HepG2 (cell line): ENCODE measurements around the gene B4GALT2. TPM values are rescaled to one million over a fixed set of nuclear protein-coding genes. Genes with fewer than 3 reads are reported as not detected.
A peak's percentile ranks its signal among the peaks of the same experiment; 100 is the strongest.

Experiments used
- ATAC-seq: fragments of 200-7000 bp; cut with Tn5 transposase; 3 replicates; pipeline ENCODE4 v1.9.1; 2020; ENCODE audit warnings: mild to moderate bottlenecking, moderate library complexity
- BruUV-seq: library from RNA; stranded (reverse); fragments of 400-500 nt; replicated peaks from 2 replicates; lab custom pipeline; 2021; lab: Mats Ljungman, UMichigan
- CTCF ChIA-PET: fragments of 300-600 bp; formaldehyde crosslinking; extraction: SDS; loops from one replicate; lab custom pipeline; 2021; ENCODE audit warnings: low total read pairs, inconsistent platforms, low intra/inter-chr PET ratio; lab: Yijun Ruan, JAX
- POLR2A ChIA-PET: fragments of 350-600 bp; sonication (Branson Sonifier 250); formaldehyde crosslinking; loops from one replicate; lab custom pipeline; 2020; ENCODE audit warnings: antibody characterized with exemption, inconsistent platforms; lab: Yijun Ruan, JAX
- DNase-seq: peaks from one replicate; pipeline ENCODE4 v3.0.0-alpha.2; 2015; ENCODE audit warnings: low spot score
- FAIRE-seq: peaks from 3 replicates; lab custom pipeline; 2011; peaks lifted over from hg19 to GRCh38; lab: Jason Lieb, UNC
- H2AFZ ChIP-seq: one replicate; pipeline ENCODE4 v1.6.1; 2011; ENCODE audit warnings: low read length, inconsistent platforms
- H3K27ac ChIP-seq: fragments of 300-600 bp; 3 replicates; pipeline ENCODE4 v1.8.0; 2011; ENCODE audit warnings: mixed run types, mild to moderate bottlenecking, mixed read lengths, low read length, inconsistent platforms; ENCODE audit not compliant: insufficient read depth; ENCODE audit errors: extremely low read length
- H3K27me3 ChIP-seq, 2 experiments: fragments of 200-600 bp in 1 of 2; 2 replicates in 1 of 2; 3 replicates in 1 of 2; pipeline versions ENCODE4 v1.6.0 to v1.8.0; 2011; ENCODE audit warnings: low read length in 2 of 2, mild to moderate bottlenecking in 2 of 2, moderate library complexity in 2 of 2, inconsistent platforms in 1 of 2; ENCODE audit not compliant: insufficient read depth in 2 of 2, control insufficient read depth in 1 of 2
- H3K36me3 ChIP-seq, 2 experiments: fragments of 200-600 bp in 1 of 2; replicated peaks in 1 of 2; 2 replicates in 1 of 2; 3 replicates in 1 of 2; pipeline versions ENCODE4 v1.5.1 to v1.8.0; 2011; ENCODE audit warnings: low read length in 2 of 2, inconsistent platforms in 1 of 2; ENCODE audit not compliant: insufficient read depth in 2 of 2, control insufficient read depth in 1 of 2
- H3K4me1 ChIP-seq: 2 replicates; pipeline ENCODE4 v1.5.1; 2012; ENCODE audit warnings: low read length, inconsistent platforms; ENCODE audit not compliant: insufficient read depth
- H3K4me2 ChIP-seq: 2 replicates; pipeline ENCODE4 v1.6.0; 2011; ENCODE audit warnings: low read depth, low read length, inconsistent platforms
- H3K4me3 ChIP-seq, 3 experiments: fragments of 200-600 bp in 1 of 3; sonication (generic), shearing (Covaris generic) in 1 of 3; replicated peaks in 1 of 3; 2 replicates each; pipeline ENCODE4 v1.5.1; 2011 to 2016; ENCODE audit warnings: low read length in 3 of 3, inconsistent platforms in 2 of 3, low read depth in 2 of 3, mild to moderate bottlenecking in 2 of 3, control low read depth in 1 of 3, mixed read lengths in 1 of 3; ENCODE audit not compliant: insufficient read depth in 1 of 3
- H3K79me2 ChIP-seq: one replicate; pipeline ENCODE4 v1.6.1; 2011; ENCODE audit warnings: low read length, inconsistent platforms; ENCODE audit not compliant: insufficient read depth
- H3K9ac ChIP-seq: 2 replicates; pipeline ENCODE4 v1.6.0; 2011; ENCODE audit warnings: mild to moderate bottlenecking, low read depth, low read length, inconsistent platforms; ENCODE audit not compliant: insufficient read depth
- H3K9me3 ChIP-seq: 2 replicates; pipeline ENCODE4 v1.5.1; 2012; ENCODE audit warnings: mild to moderate bottlenecking, low read length
- H4K20me1 ChIP-seq: 2 replicates; pipeline ENCODE4 v1.6.0; 2011; ENCODE audit warnings: inconsistent platforms, mild to moderate bottlenecking, low read length, moderate library complexity; ENCODE audit not compliant: insufficient read depth
- EHMT2 ChIP-seq: fragments of 200-600 bp; sonication (generic); IDR thresholded peaks from 2 replicates; pipeline ENCODE4 v1.7.0; 2017; ENCODE audit warnings: antibody characterized with exemption, low read depth, low read length, borderline replicate concordance
- ELF3 ChIP-seq: IDR thresholded peaks from 2 replicates; pipeline ENCODE4 v1.6.1; 2016; ENCODE audit warnings: missing genetic modification reagents, missing compliant biosample characterization
- HES4 ChIP-seq: sonication (generic); formaldehyde crosslinking; IDR thresholded peaks from 2 replicates; pipeline ENCODE4 v1.9.0; 2021; ENCODE audit warnings: mild to moderate bottlenecking, missing genetic modification reagents, borderline replicate concordance
- KLF11 ChIP-seq: IDR thresholded peaks from 2 replicates; pipeline ENCODE4 v1.6.1; 2016; ENCODE audit warnings: missing compliant biosample characterization
- MIER2 ChIP-seq: IDR thresholded peaks from 2 replicates; pipeline ENCODE4 v1.6.1; 2016; ENCODE audit warnings: missing biosample characterization, missing genetic modification reagents
- NKX3-1 ChIP-seq: sonication (generic); formaldehyde crosslinking; IDR thresholded peaks from 2 replicates; pipeline ENCODE4 v1.5.0; 2020; ENCODE audit warnings: missing genetic modification reagents
- NR2F6 ChIP-seq, 2 experiments: IDR thresholded peaks; 2 replicates each; pipeline ENCODE4 v1.6.1; 2016; ENCODE audit warnings: antibody characterized with exemption in 1 of 2, mild to moderate bottlenecking in 1 of 2
- PBX3 ChIP-seq: sonication (generic); formaldehyde crosslinking; IDR thresholded peaks from 2 replicates; pipeline ENCODE4 v1.8.1; 2023; ENCODE audit warnings: missing genetic modification reagents, inconsistent platforms, borderline replicate concordance
- POLR2A ChIP-seq, 2 experiments: IDR thresholded peaks; 2 replicates each; pipeline ENCODE4 v1.6.1; 2011; ENCODE audit warnings: low read depth in 2 of 2, low read length in 2 of 2, mild to moderate bottlenecking in 1 of 2, moderate library complexity in 1 of 2; ENCODE audit not compliant: insufficient read depth in 1 of 2
- REST ChIP-seq, 2 experiments: IDR thresholded peaks; 2 replicates each; pipeline ENCODE4 v1.6.1; 2011 to 2012; ENCODE audit warnings: low read length in 2 of 2, borderline replicate concordance in 1 of 2, low read depth in 1 of 2, mild to moderate bottlenecking in 1 of 2, moderate library complexity in 1 of 2
- SAP130 ChIP-seq: IDR thresholded peaks from 2 replicates; pipeline ENCODE4 v1.6.1; 2016; ENCODE audit warnings: low read depth
- THAP11 ChIP-seq: IDR thresholded peaks from 2 replicates; pipeline ENCODE4 v1.6.1; 2016; ENCODE audit warnings: missing biosample characterization, missing genetic modification reagents
- TSC22D2 ChIP-seq: sonication (generic); formaldehyde crosslinking; IDR thresholded peaks from 2 replicates; pipeline ENCODE4 v1.5.1; 2020; ENCODE audit warnings: missing genetic modification reagents, mild to moderate bottlenecking, borderline replicate concordance
- WIZ ChIP-seq: sonication (generic); formaldehyde crosslinking; IDR thresholded peaks from 2 replicates; pipeline ENCODE4 v1.5.1; 2020; ENCODE audit warnings: mild to moderate bottlenecking, missing genetic modification reagents
- ZBTB25 ChIP-seq: IDR thresholded peaks from 2 replicates; pipeline ENCODE4 v1.6.1; 2018; ENCODE audit warnings: missing genetic modification reagents
- ZNF143 ChIP-seq: sonication (generic); formaldehyde crosslinking; IDR thresholded peaks from 2 replicates; pipeline ENCODE4 v1.4.0; 2020; ENCODE audit warnings: missing genetic modification reagents
- ZNF331 ChIP-seq: sonication (generic); formaldehyde crosslinking; IDR thresholded peaks from 2 replicates; pipeline ENCODE4 v1.4.0; 2020; ENCODE audit warnings: missing genetic modification reagents
- ZNF441 ChIP-seq: sonication (generic); formaldehyde crosslinking; IDR thresholded peaks from 2 replicates; pipeline ENCODE4 v1.7.0; 2021; ENCODE audit warnings: missing genetic modification reagents, borderline replicate concordance
- ZNF557 ChIP-seq: sonication (generic); formaldehyde crosslinking; IDR thresholded peaks from 2 replicates; pipeline ENCODE4 v1.4.0; 2020; ENCODE audit warnings: missing genetic modification reagents
- ZNF792 ChIP-seq: IDR thresholded peaks from 2 replicates; pipeline ENCODE4 v1.6.1; 2016
- WGBS: methylation state at CpG from one replicate; pipeline ENCODE4 v1.1.6; 2017; ENCODE audit warnings: low lambda C conversion rate; 5-methylcytosine and 5-hydroxymethylcytosine counted together
- in situ Hi-C: cut with HindIII; loops from 2 replicates; pipeline ENCODE4 v1.10.0; 2017; ENCODE audit warnings: low pct_unique_long_range_greater_than_20kb; ENCODE audit not compliant: extremely low pct_ligation_motif_present
- intact Hi-C: fragments of 100-400 bp; cut with micrococcal nuclease; formaldehyde crosslinking; loops from one replicate; pipeline ENCODE4 v1.10.0; 2022; ENCODE audit not compliant: unreplicated experiment
- polyA plus RNA-seq, 8 experiments: library from polyadenylated mRNA; depleted of rRNA in 3 of 8; stranded (reverse) in 7 of 8; unstranded in 1 of 8; fragments of >200 nt; fragmentation: Illumina TruSeq in 4 of 8; extraction: Trizol in 4 of 8; gene quantifications; 2 replicates each; pipeline versions ENCODE4 v1.2.1 to v1.2.3, GENCODE V29; 2011 to 2016; ENCODE audit warnings: low read depth in 4 of 8, missing spikeins in 1 of 8, mixed read lengths in 1 of 8; ENCODE audit not compliant: insufficient read depth in 1 of 8
- total RNA-seq, 5 experiments: library from RNA; depleted of rRNA; stranded (reverse); fragments of >200 nt; fragmentation: Illumina TruSeq; extraction: Trizol; gene quantifications; 2 replicates each; pipeline ENCODE4 v1.2.3, GENCODE V29; 2016; ENCODE audit warnings: low read depth in 1 of 5

The B4GALT2 gene
- total and polyA plus RNA-seq, 2 of the 13 experiments (the other 11 are each of a cell fraction or from before 2014, with no cell fraction given): 41.9 to 78.0 TPM

- no peak overlapping the region for H3K9ac ChIP-seq
- POLR2A ChIA-PET: interaction anchor here (0.6 to 1.5 kb wide), 2 partner anchors 10 to 21 kb away, joined by 3 read pairs; partner anchors contain the start of gene IPO13
- in situ Hi-C loops (no loop called here), intact Hi-C loops (no loop called here)
- H3K4me1 ChIP-seq: peaks cover 14% of the 10 kb centered on the region
- no peaks in the 10 kb centered on the region for H3K27me3 ChIP-seq
- H3K27ac ChIP-seq: no peak overlapping the region
- H3K4me2 ChIP-seq: no peak overlapping the region
- H3K4me3 ChIP-seq: no peak overlapping the region
- H3K9me3 ChIP-seq: no peaks in the 10 kb centered on the region
- peaks cover 11% of the 10 kb centered on the region for H3K79me2 ChIP-seq
- no peaks in the 10 kb centered on the region for H4K20me1 ChIP-seq
- DNase-seq: no peak
- BruUV-seq: no TSS peak
- no peak for ATAC-seq
- FAIRE-seq: no peak
- no peak overlapping the region for H2AFZ ChIP-seq
- H3K36me3 ChIP-seq: peaks cover 3 to 4% of the 10 kb centered on the region in 2 experiments; a peak in 2 of 5 replicates
- CTCF ChIA-PET: no interaction called here
- WGBS: 95% methylated on average over 6 of the region's 6 CpGs
- TF ChIP-seq ZNF441: peak; percentile 35; the same call in 1 of the 2 replicates
- peak; percentile 72 for TF ChIP-seq THAP11 (CRISPR knock-in tag)
- peak; percentile 28; the same call in 1 of the 2 replicates for TF ChIP-seq ZNF143 (CRISPR knock-in tag)
- TF ChIP-seq NR2F6 (IDR thresholded peaks at IDR 0.05): no peak
- peak; percentile 34; the same call in 1 of the 2 replicates for TF ChIP-seq NR2F6 (CRISPR knock-in tag; IDR thresholded peaks at IDR 0.05)
- TF ChIP-seq ZNF557 (CRISPR knock-in tag): 0 out of 2 replicates have a peak, but pooled peaks have one; percentile 42
- TF ChIP-seq POLR2A (IDR thresholded peaks at IDR 0.05; ENCODE audit: insufficient read depth in 1 of 2, low read depth in 2 of 2, low read length in 2 of 2): no peak
- peak; percentile 34; the same call in 1 of the 2 replicates for TF ChIP-seq ELF3
- 0 out of 2 replicates have a peak, but pooled peaks have one; percentile 41 for TF ChIP-seq NKX3-1 (CRISPR knock-in tag)
- peak; percentile 40; the same call in 1 of the 2 replicates for TF ChIP-seq KLF11 (CRISPR knock-in tag)
- peak; percentile 76; the same call in 1 of the 2 replicates for TF ChIP-seq WIZ (CRISPR knock-in tag)
- 0 out of 2 replicates have a peak, but pooled peaks have one; percentile 58 for TF ChIP-seq ZNF792 (CRISPR knock-in tag)
- TF ChIP-seq ZNF331 (CRISPR knock-in tag): peak; percentile 62; the same call in 1 of the 2 replicates
- 0 out of 2 replicates have a peak, but pooled peaks have one; percentile 51 for TF ChIP-seq TSC22D2
- TF ChIP-seq REST (IDR thresholded peaks at IDR 0.05; ENCODE audit: borderline replicate concordance in 1 of 2, low read depth in 1 of 2, low read length in 2 of 2): peak in 1 of 2 experiments; percentile 96; a peak in 2 of 4 replicates
- TF ChIP-seq ZBTB25 (CRISPR knock-in tag): 0 out of 2 replicates have a peak, but pooled peaks have one; percentile 29
- TF ChIP-seq MIER2: peak; percentile 97
- 0 out of 2 replicates have a peak, but pooled peaks have one; percentile 22 for TF ChIP-seq HES4 (CRISPR knock-in tag)
- TF ChIP-seq SAP130 (CRISPR knock-in tag): peak; percentile 68
- peak; percentile 93 for TF ChIP-seq EHMT2
- TF ChIP-seq PBX3 (CRISPR knock-in tag): 0 out of 2 replicates have a peak, but pooled peaks have one; percentile 60
These were observed 10.6 kb upstream of the B4GALT2 start for GRCh38 chr1:43968348-43968948.
